Stimulated activated naive CD4-positive, alpha-beta T cell (primary cell): Measurements from ENCODE around the gene BATF.
A peak's percentile ranks its signal among the peaks of the same experiment; 100 is the strongest.

Experiments
- DNase-seq, 6 experiments: peaks; one replicate each; lab custom pipeline; 2025; lab: John Stamatoyannopoulos, UW

BATF gene

DNA sequence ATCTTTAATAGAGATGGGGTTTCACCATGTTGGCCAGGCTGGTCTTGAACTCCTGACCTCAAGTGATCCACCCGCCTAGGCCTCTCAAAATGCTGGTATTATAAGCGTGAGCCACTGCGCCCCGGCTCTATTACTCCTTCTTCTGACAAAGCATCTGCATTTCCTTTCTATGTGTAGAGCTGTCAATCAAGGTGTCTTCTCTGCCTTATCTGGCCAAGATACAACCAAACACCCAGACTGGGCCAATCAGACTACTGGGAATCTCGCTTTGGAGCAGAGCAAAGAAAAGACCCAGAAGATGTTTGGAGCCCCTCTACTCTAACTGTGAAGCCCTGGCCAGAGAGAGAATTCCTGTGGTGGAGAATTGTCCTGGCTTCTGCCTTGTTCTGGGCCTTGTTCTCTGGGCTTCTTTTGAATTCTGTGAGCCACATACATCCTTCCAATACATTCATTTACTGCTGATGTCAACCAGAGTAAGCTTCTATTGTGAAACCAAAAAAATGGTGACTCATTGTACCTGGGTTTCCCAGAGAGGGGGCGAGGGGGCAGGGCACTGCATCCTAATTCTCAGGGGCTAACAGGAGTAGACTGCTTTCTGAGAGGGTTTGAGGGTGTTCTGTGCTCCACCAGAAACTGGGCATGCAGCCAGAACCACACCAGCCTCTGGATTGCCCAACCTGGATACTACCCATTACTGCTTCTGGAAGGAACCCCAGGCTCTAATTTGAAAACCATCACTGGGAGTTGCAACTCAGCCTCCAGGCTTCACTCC, 37.4 kb downstream of the BATF start:
- no peak for DNase-seq

- DNase-seq, result peak in 4 of 6 experiments; percentile 16 to 30 (median 20)
Observed at GRCh38 chr14:75561013-75561432, 38.8 kb downstream of the BATF start.

- DNase-seq, result no peak
Observed at GRCh38 chr14:75562089-75562488, 39.8 kb downstream of the BATF start.

DNA sequence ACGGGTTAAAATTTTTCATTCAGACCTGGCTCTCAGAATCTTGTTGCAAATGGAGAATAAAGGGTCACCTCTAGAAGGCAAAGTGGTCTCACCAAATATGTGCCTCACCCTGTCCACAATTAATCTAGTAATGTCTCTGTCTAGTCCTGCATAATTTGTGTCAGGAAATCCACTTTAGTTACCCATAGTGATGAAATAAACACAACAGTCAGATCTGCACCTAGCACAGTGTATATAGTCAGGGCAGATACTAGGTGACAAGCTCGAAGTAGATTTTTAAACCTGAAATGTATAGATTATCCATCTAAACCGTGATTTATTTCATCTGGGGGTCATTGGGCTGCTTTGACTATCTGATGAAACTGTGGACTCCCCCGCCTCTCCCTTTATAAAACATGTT, 40.2 kb downstream of the BATF start:
- no peak for DNase-seq

- DNase-seq, result no peak
Observed at GRCh38 chr14:75563931-75564330, 41.7 kb downstream of the BATF start.

- DNase-seq, result no peak
Observed at GRCh38 chr14:75565056-75565455, 42.8 kb downstream of the BATF start.

- DNase-seq, result peak; percentile 5 to 66 (median 40)
Observed at GRCh38 chr14:75566321-75566720, 44.1 kb downstream of the BATF start.

- no peak for DNase-seq
Observed at GRCh38 chr14:75566752-75567151, 44.5 kb downstream of the BATF start.

DNA sequence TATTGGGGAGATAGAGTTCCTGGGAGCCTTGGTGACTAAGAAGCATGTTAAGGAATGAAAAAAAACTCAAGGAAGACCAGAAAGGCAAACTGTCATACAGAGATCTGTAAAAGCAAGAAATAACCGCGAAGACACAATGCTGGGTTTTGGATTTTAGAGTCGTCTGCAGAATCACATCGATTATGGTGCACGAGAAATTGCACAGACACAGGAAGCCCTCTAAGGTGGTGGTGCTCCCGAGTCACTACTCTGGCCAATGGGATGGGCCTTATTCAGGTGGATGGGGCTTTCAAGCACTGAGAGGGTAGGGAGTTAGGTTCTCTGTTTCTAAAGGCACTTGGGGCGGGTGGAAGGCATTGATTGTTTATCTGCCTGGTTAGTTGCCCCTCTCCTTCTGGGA, 45.9 kb downstream of the BATF start:
- DNase-seq, result no peak

DNA sequence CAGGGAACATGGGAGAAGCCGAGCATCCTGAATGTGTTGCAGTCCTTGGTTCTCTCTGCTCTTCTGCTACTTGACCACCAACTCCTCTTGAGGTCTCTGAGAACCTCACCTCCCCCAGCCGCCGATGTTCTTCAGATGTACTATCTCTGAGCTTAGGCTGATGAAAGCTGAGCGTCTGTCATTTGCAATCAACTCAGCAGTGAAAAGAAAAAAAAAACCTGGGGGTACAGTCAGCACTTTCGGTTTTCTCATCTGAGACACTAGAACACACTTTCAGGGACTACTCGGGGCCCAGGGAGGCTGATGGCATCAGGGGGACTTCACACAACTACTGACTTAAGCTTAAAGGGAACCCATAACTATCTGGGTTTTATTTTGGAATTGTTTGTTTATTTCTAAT, 46.5 kb downstream of the BATF start:
- DNase-seq, result no peak

DNA sequence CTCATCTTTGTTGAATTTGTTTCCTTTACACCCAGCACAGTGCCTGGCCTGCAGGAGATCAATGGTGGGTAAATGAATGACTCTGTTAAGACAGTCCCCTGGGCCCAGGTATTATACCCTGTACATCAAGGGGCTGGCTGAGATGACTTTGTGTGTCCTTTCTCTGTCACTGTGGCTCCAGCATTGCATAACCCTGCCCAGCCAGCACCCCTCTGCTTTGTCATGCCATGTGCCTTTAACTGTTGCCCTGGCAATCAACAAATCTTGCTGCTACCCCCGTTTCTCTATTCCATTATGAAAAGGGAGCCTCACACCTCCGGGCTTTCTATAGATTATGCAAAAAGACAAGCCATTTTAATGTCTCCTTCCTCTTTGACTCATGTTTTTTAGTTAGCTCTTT, 48.5 kb downstream of the BATF start:
- DNase-seq, result no peak

GRCh38 chr14:75572104-75572503, 49.8 kb downstream of the BATF start:
- DNase-seq, result no peak

GRCh38 chr14:75577090-75577489, 54.8 kb downstream of the BATF start:
- DNase-seq, result no peak

DNA sequence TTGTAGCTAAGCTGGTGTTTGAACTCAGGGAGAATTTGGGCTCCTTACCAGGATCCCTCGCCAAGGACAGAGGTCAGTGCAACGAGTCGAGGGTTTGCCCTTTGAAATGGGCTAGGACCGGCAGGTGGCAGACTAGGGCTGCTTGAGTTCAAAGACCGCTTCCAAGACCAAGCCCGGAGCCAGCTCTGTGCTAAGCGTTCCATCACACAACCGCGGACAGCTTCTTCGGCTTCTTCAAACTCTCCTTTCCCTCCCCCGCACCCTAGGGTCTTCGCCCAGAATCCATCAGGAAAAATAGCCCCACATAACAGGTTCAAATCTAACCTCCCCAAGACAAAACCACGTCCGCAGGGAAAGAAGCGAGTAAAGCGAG, 55.4 kb downstream of the BATF start:
- peak; percentile 40 to 53 (median 46) for DNase-seq

GRCh38 chr14:75578102-75578785, 56.0 kb downstream of the BATF start, which contains the start of gene FLVCR2:
FLVCR2 (plus strand) TSS chr14:75578620; CDS start chr14:75578973, 353 bp downstream.
- DNase-seq, result peak; percentile 17 to 53 (median 44)

GRCh38 chr14:75578786-75579337, 56.6 kb downstream of the BATF start:
- DNase-seq, result no peak

DNA sequence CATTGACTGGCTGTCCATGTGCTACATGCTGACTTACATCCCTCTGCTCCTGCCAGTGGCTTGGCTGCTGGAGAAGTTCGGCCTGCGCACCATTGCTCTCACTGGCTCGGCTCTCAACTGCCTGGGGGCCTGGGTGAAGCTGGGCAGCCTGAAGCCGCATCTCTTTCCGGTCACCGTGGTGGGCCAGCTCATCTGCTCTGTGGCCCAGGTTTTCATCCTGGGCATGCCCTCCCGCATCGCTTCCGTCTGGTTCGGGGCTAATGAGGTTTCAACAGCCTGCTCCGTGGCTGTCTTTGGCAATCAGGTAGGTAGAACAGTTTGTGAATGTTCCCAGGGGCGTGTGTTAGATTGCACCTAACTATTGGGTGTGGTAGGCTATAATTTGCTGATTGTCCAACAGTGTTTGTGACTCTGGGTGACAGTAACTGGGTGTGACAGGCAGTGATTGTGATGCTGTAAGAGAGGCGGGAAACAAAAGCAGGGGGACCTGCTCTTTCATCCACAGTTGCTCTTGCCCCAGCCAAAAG, 57.1 kb downstream of the BATF start:
- peak in 1 of 6 experiments; percentile 2 for DNase-seq

DNA sequence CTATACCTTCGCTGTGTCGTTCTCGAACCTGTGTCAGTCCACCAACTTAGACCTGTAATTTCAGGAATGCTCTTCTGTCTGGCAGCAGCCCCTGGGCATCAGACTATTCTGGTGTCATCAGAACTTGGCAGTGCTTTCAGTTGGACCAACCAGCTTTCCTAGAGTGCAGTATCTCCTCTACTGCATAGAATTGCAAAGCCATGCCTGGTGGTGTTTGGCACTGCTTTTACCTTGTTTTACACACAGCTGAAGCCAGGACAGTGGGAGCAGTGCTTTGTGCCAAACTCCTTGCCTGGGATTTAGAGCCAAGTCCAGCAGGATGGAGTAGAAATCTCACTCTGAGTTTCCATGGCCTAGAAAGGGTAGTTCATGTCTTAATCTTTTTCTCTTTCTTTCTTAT, 57.6 kb downstream of the BATF start:
- no peak for DNase-seq

GRCh38 chr14:75587388-75587787, 65.1 kb downstream of the BATF start:
- no peak for DNase-seq

DNA sequence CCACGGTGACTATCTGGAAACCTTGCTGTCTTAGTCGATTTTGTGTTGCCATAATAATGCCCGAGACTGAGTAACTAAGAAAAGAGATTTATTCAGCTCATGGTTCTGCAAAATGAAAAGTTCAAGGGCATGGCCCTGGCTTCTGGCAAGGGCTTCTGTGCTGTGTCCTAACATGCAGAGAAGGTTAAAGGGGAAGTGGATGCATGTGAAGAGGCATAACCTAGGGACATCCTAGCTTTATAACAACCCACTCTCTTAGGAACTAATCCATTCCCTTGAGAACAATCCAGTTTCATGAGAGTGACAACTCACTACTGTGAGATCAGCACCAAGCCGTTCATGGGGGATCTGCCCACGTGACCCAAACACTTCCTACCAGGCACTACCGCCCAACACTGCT, 67.7 kb downstream of the BATF start:
- no peak for DNase-seq

DNA sequence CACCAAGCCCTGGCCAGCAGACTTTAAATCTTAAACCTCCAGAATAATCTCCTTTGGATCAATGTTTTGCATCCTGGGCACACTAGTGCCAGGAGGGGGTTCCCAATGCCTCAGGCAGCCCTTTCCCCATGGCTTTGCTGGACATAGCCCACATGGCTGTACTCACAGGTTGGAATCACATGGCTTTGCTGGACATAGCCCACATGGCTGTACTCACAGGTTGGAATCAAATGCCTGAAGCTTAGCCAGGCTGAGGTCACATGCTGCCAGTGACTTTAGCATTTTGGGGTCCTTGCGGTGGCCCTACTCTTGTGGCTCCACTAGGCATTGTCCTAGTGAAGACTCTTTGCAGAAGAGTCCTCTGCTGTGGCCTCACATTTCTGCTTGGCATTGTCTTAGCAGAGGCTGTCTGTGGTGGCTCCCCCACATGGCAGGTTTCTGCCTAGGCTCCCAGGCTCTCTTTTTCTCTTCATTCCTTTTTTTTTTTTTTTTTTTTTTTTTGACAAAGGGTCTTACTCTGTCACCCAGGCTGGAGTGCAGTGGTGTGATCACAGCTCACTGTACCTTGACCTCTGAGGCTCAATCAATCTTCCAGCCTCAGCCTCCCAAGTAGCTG, 69.2 kb downstream of the BATF start:
- DNase-seq, result no peak

DNA sequence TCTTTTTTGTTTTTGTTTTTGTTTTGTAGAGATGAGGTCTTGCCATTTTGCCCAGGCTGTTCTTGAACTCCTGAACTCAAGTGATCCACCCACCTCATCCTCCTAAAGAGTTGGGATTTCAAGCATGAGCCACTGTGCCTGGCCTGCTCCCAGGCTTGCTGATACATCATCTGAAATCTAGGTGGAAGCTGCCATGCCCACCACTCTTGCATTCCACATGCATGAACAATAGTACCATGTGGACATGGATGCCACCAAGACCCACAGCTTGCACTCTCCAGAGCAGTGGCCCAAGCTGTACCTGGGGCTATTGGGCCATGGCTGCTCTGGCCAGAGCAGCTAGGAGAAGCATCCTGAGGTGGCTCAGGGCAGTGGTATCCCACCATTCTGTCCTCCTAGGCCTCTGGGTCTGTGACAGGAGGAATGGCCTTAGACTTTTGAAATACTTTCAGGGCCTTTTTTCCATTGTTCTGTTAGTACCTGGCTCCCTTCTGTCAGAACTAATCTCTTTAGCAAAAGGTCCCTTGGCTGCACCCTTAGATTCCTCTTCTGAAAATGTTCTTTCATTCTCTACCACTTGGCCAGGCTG, 69.8 kb downstream of the BATF start:
- DNase-seq, result no peak
